IPS DF 6.9 (cell line): ENCODE data around the gene GTSE1.

Experiments
- DNase-seq: peaks from one replicate; pipeline ENCODE4 v3.0.0-alpha.2; 2013; ENCODE audit warnings: low read depth, low spot score
- H3K27ac ChIP-seq: one replicate; pipeline ENCODE4 v1.5.1; 2013; ENCODE audit warnings: low read length, control low read depth
- H3K27me3 ChIP-seq: 2 replicates; pipeline ENCODE4 v1.6.1; 2013; ENCODE audit warnings: mild to moderate bottlenecking, low read length; ENCODE audit not compliant: control insufficient read depth, insufficient read depth
- H3K36me3 ChIP-seq: 2 replicates; pipeline ENCODE4 v1.6.1; 2013; ENCODE audit warnings: low read length; ENCODE audit not compliant: control insufficient read depth, insufficient read depth
- H3K4me1 ChIP-seq: 2 replicates; pipeline ENCODE4 v1.6.1; 2013; ENCODE audit warnings: low read length; ENCODE audit not compliant: control insufficient read depth, insufficient read depth
- H3K4me3 ChIP-seq: 2 replicates; pipeline ENCODE4 v1.5.1; 2013; ENCODE audit warnings: mild to moderate bottlenecking, low read length
- H3K9me3 ChIP-seq: 2 replicates; pipeline ENCODE4 v1.6.1; 2013; ENCODE audit warnings: low read length, inconsistent platforms; ENCODE audit not compliant: control insufficient read depth, insufficient read depth
- WGBS: extraction: QIAGEN DNeasy Blood & Tissue Kit; methylation state at CpG from one replicate; pipeline ENCODE4 v1.1.7; 2013; ENCODE audit warnings: mixed read lengths, missing lambda C conversion rate; ENCODE audit not compliant: insufficient read length, insufficient coverage; 5-methylcytosine and 5-hydroxymethylcytosine counted together

GTSE1 gene

DNA sequence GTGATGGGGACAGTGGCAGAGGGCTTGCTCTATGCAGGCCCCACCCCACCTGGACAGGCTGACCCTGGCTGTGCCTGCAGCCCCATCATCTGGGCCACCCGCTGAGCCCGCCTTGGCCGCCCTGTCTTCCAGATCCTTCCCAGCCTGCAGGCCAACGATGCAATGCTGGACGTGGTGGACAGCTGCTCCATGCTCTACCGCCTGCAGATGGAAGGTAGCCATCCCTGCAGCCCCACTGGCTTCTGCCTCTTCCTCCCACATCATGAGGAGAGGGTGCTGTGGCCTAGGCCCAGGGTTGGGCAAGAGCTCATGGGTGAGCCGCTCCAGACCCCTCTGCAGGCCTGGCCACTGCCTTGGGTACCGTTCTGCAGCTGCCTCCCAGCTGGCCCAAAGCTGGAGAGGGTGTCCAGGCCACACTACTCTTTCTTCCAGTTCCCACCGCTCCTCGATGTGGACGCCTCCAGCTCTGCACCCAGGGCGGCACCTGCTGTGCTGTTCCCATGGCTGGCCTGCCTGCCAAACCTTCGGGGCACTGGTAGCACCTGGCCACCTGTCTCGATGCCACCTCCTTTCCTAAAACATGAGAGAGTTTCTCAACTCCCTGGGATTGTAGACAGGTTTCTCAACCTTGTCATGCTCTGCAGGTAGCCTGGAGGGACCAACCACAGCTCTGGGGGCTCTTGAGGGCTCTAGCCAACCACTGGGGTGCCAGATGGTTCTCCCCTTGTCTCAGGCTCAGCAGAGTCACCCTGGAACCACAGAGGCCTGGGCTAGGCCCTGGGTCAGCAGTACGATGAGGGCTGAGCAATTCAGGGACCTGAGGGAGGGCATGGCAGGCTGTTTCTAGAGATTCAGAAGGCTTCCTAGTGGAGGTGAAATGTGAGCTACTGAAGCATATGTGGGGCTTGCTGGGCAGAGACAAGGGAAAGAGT is 9.5 kb upstream of the GTSE1 start:
- Histone ChIP-seq H3K27me3 (no peaks in the 10 kb centered on the region), H3K36me3 (no peaks in the 10 kb centered on the region; the same call in 1 of the 2 replicates), H3K27ac (no peak overlapping the region), H3K4me1 (no peaks in the 10 kb centered on the region), H3K4me3 (no peak overlapping the region), H3K9me3 (no peaks in the 10 kb centered on the region)
- no CpG with 5 or more reads among the region's 15 CpGs for WGBS
- DNase-seq, result no peak

DNA sequence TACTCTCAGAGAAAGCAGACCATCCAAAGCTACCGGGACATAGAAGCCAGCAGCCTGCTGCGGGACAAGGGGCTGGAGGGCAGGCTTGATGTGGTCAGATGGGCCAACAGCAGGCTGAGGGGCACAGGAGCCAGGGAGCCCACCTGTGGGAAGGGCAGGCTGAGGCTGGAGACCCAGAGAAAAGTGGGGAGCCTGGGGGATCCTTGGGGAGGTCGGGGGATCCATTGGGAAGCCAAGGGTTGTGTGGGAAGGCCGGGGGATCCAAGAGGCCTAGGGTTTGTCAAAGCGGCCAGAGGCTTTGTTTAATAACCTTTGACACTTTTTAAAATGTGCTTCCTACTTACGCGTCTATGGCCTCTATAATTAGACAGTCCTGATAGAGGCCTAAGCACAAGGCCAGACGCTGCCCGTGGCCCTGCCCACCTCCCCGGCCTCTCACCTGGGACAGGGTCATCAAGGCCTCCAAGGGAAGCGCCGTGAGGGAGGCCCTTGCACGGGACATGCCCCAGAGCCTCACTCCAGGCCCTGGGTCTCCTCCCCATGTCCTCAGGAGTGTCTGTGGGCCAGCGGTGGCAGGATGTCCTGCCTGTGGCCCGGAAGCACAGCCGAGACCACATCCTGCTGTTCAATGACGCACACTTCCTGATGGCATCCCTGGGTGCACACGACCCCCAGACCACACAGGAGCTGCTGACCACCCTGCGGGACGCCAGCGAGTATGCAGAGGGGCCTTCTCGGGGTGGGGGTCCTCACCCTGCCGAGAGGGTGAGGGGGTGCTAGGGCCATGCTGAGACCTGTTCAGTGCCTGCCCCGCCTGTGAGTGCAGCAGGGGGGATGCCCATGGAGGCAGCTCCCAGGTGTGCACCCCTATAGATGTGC is 8.6 kb upstream of the GTSE1 start:
- H3K27me3 ChIP-seq, result no peaks in the 10 kb centered on the region
- H3K4me3 ChIP-seq, result no peak overlapping the region
- WGBS, result no CpG with 5 or more reads among the region's 24 CpGs
- DNase-seq, result no peak
- no peak overlapping the region for H3K27ac ChIP-seq
- H3K36me3 ChIP-seq, result peaks cover 3% of the 10 kb centered on the region; the same call in 1 of the 2 replicates
- H3K4me1 ChIP-seq, result no peaks in the 10 kb centered on the region
- no peaks in the 10 kb centered on the region for H3K9me3 ChIP-seq

DNA sequence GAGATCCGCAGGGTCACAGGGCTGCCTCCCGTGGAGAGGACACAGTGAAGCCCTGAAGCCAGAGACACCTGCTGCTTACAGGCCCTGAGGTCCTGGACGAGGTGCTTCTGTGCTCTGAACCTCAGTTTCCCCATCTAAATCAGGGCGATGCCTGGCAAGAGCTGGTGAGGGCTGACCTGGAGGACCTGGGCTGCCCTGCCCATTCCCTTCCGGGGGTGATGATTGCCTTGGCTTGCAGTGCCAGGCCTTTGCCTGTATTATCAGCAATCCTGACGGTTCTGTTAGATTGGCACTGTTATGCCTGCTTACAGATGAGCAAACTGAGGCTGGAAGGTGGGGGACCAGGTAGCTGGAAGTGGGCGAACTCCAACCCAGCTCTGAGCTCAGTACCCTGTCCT is 7.8 kb upstream of the GTSE1 start:
- no peak overlapping the region for H3K27ac ChIP-seq
- no peaks in the 10 kb centered on the region for H3K9me3 ChIP-seq
- H3K4me3 ChIP-seq, result no peak overlapping the region
- DNase-seq, result no peak
- no peaks in the 10 kb centered on the region for H3K4me1 ChIP-seq
- WGBS, result no CpG with 5 or more reads among the region's 7 CpGs
- H3K27me3 ChIP-seq, result no peaks in the 10 kb centered on the region
- H3K36me3 ChIP-seq, result peaks cover 3% of the 10 kb centered on the region; the same call in 1 of the 2 replicates

DNA sequence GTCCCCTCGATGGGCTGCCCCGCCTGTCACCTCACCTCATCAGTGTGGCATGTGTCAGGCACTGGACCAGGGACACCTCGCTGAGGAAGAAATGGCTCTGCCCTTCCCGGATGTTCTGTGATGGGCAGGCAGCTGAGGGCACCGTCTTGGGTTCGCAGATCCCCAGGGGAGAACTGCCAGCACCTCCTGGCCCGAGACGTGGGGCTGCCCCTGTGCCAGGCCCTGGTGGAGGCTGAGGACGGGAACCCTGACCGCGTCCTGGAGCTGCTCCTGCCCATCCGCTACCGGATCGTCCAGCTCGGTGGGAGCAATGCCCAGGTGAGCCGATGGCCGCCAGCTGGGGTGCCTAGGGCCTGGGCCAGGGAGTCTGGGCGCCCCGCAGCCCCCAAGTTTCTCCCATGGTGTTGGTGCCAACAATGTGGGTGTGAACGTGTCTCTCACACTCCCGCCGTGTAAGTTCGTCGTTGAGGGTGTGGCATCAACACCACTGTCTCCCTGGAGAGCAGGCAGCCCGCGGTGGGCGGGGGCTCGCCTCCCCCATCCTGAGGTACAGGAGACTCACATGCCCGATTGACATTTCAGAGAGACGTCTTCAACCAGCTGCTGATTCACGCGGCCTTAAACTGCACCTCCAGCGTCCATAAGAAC is 7.3 kb upstream of the GTSE1 start:
- Histone ChIP-seq H3K36me3 (peaks cover 3% of the 10 kb centered on the region; the same call in 1 of the 2 replicates), H3K27me3 (no peaks in the 10 kb centered on the region), H3K27ac (no peak overlapping the region), H3K4me1 (no peaks in the 10 kb centered on the region), H3K9me3 (no peaks in the 10 kb centered on the region), H3K4me3 (no peak overlapping the region)
- WGBS, result no CpG with 5 or more reads among the region's 33 CpGs
- no peak for DNase-seq

DNA sequence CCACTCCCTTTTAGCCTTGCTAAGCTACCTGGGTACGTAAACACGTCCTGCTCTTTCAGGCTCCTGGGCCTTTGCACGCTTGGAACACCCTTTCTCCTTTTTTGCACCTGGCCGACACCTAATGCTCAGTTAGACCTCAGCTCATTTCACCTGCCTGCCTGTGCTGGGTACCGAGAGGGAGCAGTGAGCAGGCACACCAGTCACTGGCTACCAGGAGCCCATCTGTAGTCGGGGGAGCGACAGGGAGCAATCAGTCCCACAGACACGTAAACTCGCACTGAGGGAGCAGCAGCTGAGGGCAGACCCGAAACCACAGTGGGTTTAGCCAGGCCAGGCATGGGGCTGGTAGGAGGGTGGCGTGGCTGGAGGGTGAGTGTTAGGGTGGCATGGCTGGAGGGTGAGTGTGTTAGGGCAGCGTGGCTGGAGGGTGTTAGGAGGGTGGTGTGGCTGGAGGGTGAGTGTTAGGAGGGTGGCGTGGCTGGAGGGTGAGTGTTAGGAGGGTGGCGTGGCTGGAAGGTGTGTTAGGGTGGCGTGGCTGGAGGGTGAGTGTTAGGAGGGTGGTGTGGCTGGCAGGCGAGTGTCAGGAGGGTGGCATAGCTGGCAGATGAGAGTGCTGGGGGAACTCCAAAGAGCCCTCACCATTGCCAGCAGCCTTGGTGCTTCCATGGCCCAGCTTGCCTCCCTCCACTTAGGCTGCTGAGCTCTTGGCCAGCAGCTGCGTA is 6.4 kb upstream of the GTSE1 start:
- Histone ChIP-seq H3K27ac (no peak overlapping the region), H3K4me3 (no peak overlapping the region), H3K9me3 (no peaks in the 10 kb centered on the region), H3K36me3 (peaks cover 3% of the 10 kb centered on the region; the same call in 1 of the 2 replicates), H3K27me3 (no peaks in the 10 kb centered on the region), H3K4me1 (no peaks in the 10 kb centered on the region)
- no peak for DNase-seq
- WGBS, result no CpG with 5 or more reads among the region's 17 CpGs

- H3K27me3 ChIP-seq, result no peaks in the 10 kb centered on the region
- no peak overlapping the region for H3K4me3 ChIP-seq
- DNase-seq, result no peak
- no CpG with 5 or more reads among the region's 23 CpGs for WGBS
- H3K27ac ChIP-seq, result no peak overlapping the region
- H3K36me3 ChIP-seq, result peaks cover 3% of the 10 kb centered on the region; the same call in 1 of the 2 replicates
- H3K4me1 ChIP-seq, result no peaks in the 10 kb centered on the region
- H3K9me3 ChIP-seq, result no peaks in the 10 kb centered on the region
Measured at GRCh38 chr22:46290843-46291785, 5.6 kb upstream of the GTSE1 start.

DNA sequence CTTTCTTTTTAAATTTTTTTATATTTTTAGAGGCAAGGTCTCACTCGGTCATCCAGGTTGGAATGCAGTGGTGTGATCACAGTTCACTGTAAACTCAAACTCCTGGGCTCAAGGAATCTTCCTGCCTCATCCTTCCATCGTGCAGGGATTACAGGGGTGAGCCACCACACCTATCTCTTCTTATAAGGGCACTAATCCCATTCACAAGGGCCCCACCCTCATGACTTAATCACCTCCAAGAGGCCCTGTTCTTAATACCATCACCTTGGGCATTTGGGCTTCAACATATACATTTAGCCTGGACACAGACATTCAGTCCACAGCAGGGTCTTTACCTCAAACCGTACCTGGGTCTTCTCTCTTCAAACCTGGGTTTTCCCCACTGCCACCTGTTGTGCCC is 4.5 kb upstream of the GTSE1 start:
- WGBS, result no CpG with 5 or more reads among the region's 3 CpGs
- DNase-seq, result no peak
- no peak overlapping the region for H3K4me3 ChIP-seq

DNA sequence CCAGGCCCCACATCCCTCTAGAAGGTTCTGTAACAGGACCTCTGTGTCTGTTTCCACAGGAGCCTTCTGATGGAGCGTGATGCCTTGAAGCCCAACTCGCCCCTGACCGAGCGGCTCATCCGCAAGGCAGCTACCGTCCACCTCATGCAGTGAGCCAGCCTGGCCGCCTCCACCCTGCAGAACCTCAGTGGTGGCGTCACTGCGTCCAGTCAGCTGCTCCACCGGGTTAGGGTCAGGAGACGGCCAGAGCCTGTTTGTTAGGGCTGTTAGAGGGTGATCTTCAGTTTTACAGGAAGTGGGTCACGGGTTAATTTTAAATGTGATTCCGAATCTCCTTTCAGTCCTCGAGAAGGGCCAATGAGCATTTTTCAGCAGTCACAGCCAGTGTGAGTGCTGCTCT is 3.9 kb upstream of the GTSE1 start:
- peaks cover 3% of the 10 kb centered on the region; the same call in 1 of the 2 replicates for H3K36me3 ChIP-seq
- no CpG with 5 or more reads among the region's 14 CpGs for WGBS
- no peaks in the 10 kb centered on the region for H3K4me1 ChIP-seq
- no peaks in the 10 kb centered on the region for H3K9me3 ChIP-seq
- H3K27ac ChIP-seq, result no peak overlapping the region
- H3K4me3 ChIP-seq, result no peak overlapping the region
- DNase-seq, result no peak
- no peaks in the 10 kb centered on the region for H3K27me3 ChIP-seq

More for the DNA sequence above, 4.5 kb upstream of the GTSE1 start:
- Histone ChIP-seq H3K36me3 (peaks cover 3% of the 10 kb centered on the region; the same call in 1 of the 2 replicates), H3K27ac (no peak overlapping the region), H3K4me1 (no peaks in the 10 kb centered on the region), H3K27me3 (no peaks in the 10 kb centered on the region), H3K9me3 (no peaks in the 10 kb centered on the region)
